K562 (cell line): ENCODE data around the gene HCN4. TPM values are rescaled to one million over a fixed set of nuclear protein-coding genes. Genes with fewer than 3 reads are reported as not detected.

ENCODE experiments used
- BACH1 ChIP-seq: fragments of 200-800 bp; sonication (Bioruptor generic); IDR thresholded peaks from 2 replicates; pipeline ENCODE4 v1.6.1; 2016; ENCODE audit warnings: missing genetic modification characterization, missing compliant biosample characterization
- CEBPB ChIP-seq: fragments of 450-650 bp; IDR thresholded peaks from 2 replicates; pipeline ENCODE4 v1.6.1; 2016; ENCODE audit warnings: missing genetic modification characterization, missing compliant biosample characterization
- HDAC3 ChIP-seq: fragments of 450-650 bp; IDR thresholded peaks from 2 replicates; pipeline ENCODE4 v1.6.1; 2018; ENCODE audit warnings: borderline replicate concordance, mild to moderate bottlenecking, moderate library complexity; ENCODE audit not compliant: partially characterized antibody
- SIN3B ChIP-seq: fragments of 450-650 bp; IDR thresholded peaks from 2 replicates; pipeline ENCODE4 v1.6.1; 2017; ENCODE audit warnings: low read depth, mild to moderate bottlenecking, moderate library complexity
- SP1 ChIP-seq: sonication (generic); formaldehyde crosslinking; IDR thresholded peaks from 2 replicates; pipeline ENCODE4 v1.8.1; 2022; ENCODE audit warnings: mild to moderate bottlenecking, missing genetic modification reagents
- SP2 ChIP-seq: IDR thresholded peaks from 2 replicates; pipeline ENCODE4 v1.6.1; 2011; ENCODE audit warnings: mild to moderate bottlenecking, low read depth, low read length, moderate library complexity; ENCODE audit not compliant: poor library complexity, severe bottlenecking; ENCODE audit errors: extremely low read depth
- TAF7 ChIP-seq: fragments of 450-650 bp; IDR thresholded peaks from 2 replicates; pipeline ENCODE4 v1.6.1; 2016; ENCODE audit warnings: missing genetic modification characterization, missing compliant biosample characterization
- TARDBP ChIP-seq: fragments of 450-650 bp; IDR thresholded peaks from 2 replicates; pipeline ENCODE4 v1.6.1; 2016
- ZBTB34 ChIP-seq: fragments of 250-450 bp; sonication (Bioruptor Pico); IDR thresholded peaks from 2 replicates; pipeline ENCODE4 v1.8.0; 2021; ENCODE audit warnings: mild to moderate bottlenecking, moderate library complexity
- ZNF121 ChIP-seq: sonication (generic); formaldehyde crosslinking; conservative IDR thresholded peaks from 2 replicates; pipeline ENCODE4 v1.8.0; 2022; ENCODE audit warnings: missing genetic modification reagents
- ZNF717 ChIP-seq: fragments of 250-450 bp; sonication (Bioruptor Pico); IDR thresholded peaks from 2 replicates; pipeline ENCODE4 v1.5.0; 2021
- polyA plus RNA-seq, 8 experiments: library from polyadenylated mRNA; depleted of rRNA in 4 of 8; stranded (reverse) in 5 of 8; unstranded in 3 of 8; fragments of >200 nt; fragmentation: Nextera tagmentation in 2 of 8; fragmentation: Illumina TruSeq in 1 of 8; extraction: Ambion mirVana in 2 of 8; extraction: Trizol in 1 of 8; gene quantifications; 2 replicates each; pipeline versions ENCODE4 v1.2.1 to v1.2.3, GENCODE V29; 2011 to 2014; ENCODE audit warnings: inconsistent platforms in 1 of 8, missing spikeins in 1 of 8
- total RNA-seq, 7 experiments: library from RNA; depleted of rRNA in 6 of 7; stranded (reverse); fragments of >200 nt in 6 of 7; fragmentation: Illumina TruSeq in 2 of 7; extraction: Trizol in 2 of 7; gene quantifications; 2 replicates each; pipeline versions ENCODE4 v1.2.1 to v1.2.3, GENCODE V29; 2011 to 2021; ENCODE audit warnings: low replicate concordance in 1 of 7
- TF ChIP-seq, protein P1 (sequence below): fragments of 450-650 bp; IDR thresholded peaks from 2 replicates; pipeline ENCODE4 v1.6.1; 2016; ENCODE audit warnings: mild to moderate bottlenecking, moderate library complexity

HCN4 gene
- total and polyA plus RNA-seq, 9 of the 15 experiments (the other 6 are each of a cell fraction or from before 2014, with no cell fraction given) = not detected

DNA sequence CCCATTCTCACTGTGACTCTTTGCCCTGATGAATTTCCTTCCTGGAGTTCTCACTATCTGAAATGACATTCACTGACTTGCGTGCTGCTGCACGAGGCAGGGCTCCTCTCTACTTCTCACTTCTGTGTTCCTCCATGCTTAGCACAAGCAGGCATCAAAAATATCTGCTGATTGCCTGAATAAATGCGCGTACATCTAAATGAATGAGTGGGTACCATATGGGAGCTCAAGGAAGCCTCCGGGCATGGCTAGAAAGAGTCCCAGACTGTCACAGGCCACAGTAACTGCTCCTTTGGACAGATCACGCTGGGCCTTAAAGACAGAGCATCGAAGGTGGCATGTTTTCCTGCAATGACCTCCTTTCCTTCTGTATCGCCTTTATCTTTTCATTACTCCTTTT lies 31.6 kb downstream of the HCN4 start (continued):
- TF ChIP-seq, protein P1, sequence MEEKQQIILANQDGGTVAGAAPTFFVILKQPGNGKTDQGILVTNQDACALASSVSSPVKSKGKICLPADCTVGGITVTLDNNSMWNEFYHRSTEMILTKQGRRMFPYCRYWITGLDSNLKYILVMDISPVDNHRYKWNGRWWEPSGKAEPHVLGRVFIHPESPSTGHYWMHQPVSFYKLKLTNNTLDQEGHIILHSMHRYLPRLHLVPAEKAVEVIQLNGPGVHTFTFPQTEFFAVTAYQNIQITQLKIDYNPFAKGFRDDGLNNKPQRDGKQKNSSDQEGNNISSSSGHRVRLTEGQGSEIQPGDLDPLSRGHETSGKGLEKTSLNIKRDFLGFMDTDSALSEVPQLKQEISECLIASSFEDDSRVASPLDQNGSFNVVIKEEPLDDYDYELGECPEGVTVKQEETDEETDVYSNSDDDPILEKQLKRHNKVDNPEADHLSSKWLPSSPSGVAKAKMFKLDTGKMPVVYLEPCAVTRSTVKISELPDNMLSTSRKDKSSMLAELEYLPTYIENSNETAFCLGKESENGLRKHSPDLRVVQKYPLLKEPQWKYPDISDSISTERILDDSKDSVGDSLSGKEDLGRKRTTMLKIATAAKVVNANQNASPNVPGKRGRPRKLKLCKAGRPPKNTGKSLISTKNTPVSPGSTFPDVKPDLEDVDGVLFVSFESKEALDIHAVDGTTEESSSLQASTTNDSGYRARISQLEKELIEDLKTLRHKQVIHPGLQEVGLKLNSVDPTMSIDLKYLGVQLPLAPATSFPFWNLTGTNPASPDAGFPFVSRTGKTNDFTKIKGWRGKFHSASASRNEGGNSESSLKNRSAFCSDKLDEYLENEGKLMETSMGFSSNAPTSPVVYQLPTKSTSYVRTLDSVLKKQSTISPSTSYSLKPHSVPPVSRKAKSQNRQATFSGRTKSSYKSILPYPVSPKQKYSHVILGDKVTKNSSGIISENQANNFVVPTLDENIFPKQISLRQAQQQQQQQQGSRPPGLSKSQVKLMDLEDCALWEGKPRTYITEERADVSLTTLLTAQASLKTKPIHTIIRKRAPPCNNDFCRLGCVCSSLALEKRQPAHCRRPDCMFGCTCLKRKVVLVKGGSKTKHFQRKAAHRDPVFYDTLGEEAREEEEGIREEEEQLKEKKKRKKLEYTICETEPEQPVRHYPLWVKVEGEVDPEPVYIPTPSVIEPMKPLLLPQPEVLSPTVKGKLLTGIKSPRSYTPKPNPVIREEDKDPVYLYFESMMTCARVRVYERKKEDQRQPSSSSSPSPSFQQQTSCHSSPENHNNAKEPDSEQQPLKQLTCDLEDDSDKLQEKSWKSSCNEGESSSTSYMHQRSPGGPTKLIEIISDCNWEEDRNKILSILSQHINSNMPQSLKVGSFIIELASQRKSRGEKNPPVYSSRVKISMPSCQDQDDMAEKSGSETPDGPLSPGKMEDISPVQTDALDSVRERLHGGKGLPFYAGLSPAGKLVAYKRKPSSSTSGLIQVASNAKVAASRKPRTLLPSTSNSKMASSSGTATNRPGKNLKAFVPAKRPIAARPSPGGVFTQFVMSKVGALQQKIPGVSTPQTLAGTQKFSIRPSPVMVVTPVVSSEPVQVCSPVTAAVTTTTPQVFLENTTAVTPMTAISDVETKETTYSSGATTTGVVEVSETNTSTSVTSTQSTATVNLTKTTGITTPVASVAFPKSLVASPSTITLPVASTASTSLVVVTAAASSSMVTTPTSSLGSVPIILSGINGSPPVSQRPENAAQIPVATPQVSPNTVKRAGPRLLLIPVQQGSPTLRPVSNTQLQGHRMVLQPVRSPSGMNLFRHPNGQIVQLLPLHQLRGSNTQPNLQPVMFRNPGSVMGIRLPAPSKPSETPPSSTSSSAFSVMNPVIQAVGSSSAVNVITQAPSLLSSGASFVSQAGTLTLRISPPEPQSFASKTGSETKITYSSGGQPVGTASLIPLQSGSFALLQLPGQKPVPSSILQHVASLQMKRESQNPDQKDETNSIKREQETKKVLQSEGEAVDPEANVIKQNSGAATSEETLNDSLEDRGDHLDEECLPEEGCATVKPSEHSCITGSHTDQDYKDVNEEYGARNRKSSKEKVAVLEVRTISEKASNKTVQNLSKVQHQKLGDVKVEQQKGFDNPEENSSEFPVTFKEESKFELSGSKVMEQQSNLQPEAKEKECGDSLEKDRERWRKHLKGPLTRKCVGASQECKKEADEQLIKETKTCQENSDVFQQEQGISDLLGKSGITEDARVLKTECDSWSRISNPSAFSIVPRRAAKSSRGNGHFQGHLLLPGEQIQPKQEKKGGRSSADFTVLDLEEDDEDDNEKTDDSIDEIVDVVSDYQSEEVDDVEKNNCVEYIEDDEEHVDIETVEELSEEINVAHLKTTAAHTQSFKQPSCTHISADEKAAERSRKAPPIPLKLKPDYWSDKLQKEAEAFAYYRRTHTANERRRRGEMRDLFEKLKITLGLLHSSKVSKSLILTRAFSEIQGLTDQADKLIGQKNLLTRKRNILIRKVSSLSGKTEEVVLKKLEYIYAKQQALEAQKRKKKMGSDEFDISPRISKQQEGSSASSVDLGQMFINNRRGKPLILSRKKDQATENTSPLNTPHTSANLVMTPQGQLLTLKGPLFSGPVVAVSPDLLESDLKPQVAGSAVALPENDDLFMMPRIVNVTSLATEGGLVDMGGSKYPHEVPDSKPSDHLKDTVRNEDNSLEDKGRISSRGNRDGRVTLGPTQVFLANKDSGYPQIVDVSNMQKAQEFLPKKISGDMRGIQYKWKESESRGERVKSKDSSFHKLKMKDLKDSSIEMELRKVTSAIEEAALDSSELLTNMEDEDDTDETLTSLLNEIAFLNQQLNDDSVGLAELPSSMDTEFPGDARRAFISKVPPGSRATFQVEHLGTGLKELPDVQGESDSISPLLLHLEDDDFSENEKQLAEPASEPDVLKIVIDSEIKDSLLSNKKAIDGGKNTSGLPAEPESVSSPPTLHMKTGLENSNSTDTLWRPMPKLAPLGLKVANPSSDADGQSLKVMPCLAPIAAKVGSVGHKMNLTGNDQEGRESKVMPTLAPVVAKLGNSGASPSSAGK = no peak
- TF ChIP-seq SP2 (no peak), SP1 (no peak), ZNF717 (no peak), HDAC3 (no peak), ZBTB34 (CRISPR knock-in tag) (no peak), TARDBP (no peak), TAF7 (tag) (no peak), CEBPB (tag) (no peak), SIN3B (no peak), BACH1 (no peak), ZNF121 (CRISPR knock-in tag) (no peak)
